WERI-Rb-1 (cell line): ENCODE data around the gene NME9.
A peak's percentile ranks its signal among the peaks of the same experiment; 100 is the strongest.

Experiments used
- DNase-seq: peaks from one replicate; pipeline ENCODE4 v3.0.0-alpha.2; 2020
- H3K27ac ChIP-seq: fragments of 250-450 bp; sonication (Bioruptor Pico); 2 replicates; pipeline ENCODE4 v1.5.1; 2020; ENCODE audit warnings: mild to moderate bottlenecking, moderate library complexity
- H3K27me3 ChIP-seq: fragments of 250-450 bp; sonication (Bioruptor Pico); 2 replicates; pipeline ENCODE4 v1.5.1; 2021; ENCODE audit warnings: mild to moderate bottlenecking, low read depth, moderate library complexity; ENCODE audit not compliant: insufficient read depth, severe bottlenecking
- H3K36me3 ChIP-seq: fragments of 250-450 bp; sonication (Bioruptor Pico); 2 replicates; pipeline ENCODE4 v1.5.1; 2020; ENCODE audit warnings: mild to moderate bottlenecking, moderate library complexity
- H3K4me3 ChIP-seq: 2 replicates; pipeline ENCODE4 v1.5.1; 2011; ENCODE audit warnings: low read depth, mild to moderate bottlenecking, control low read depth, low read length
- H3K9me3 ChIP-seq: fragments of 250-450 bp; sonication (Bioruptor Pico); 2 replicates; pipeline ENCODE4 v1.5.1; 2021; ENCODE audit warnings: mild to moderate bottlenecking, moderate library complexity; ENCODE audit not compliant: severe bottlenecking
- CTCF ChIP-seq: IDR thresholded peaks from 2 replicates; pipeline ENCODE4 v1.5.1; 2011; ENCODE audit warnings: low read depth, mild to moderate bottlenecking, control low read depth, inconsistent platforms, low read length

Gene NME9

GRCh38 chr3:138354376-138354775 lies 24.7 kb upstream of the NME9 start:
- H3K27ac ChIP-seq = no peak overlapping the region
- no peaks in the 10 kb centered on the region for H3K36me3 ChIP-seq
- TF ChIP-seq CTCF = no peak
- no peaks in the 10 kb centered on the region for H3K9me3 ChIP-seq
- no peak overlapping the region for H3K4me3 ChIP-seq
- DNase-seq = no peak
- no peaks in the 10 kb centered on the region for H3K27me3 ChIP-seq

- no peaks in the 10 kb centered on the region for H3K9me3 ChIP-seq
- H3K4me3 ChIP-seq = no peak overlapping the region
- H3K36me3 ChIP-seq = no peaks in the 10 kb centered on the region
- no peak overlapping the region for H3K27ac ChIP-seq
- no peaks in the 10 kb centered on the region for H3K27me3 ChIP-seq
- TF ChIP-seq CTCF = no peak
- DNase-seq = no peak
Observed at GRCh38 chr3:138351916-138352550, 22.4 kb upstream of the NME9 start.

- DNase-seq = no peak
- no peak for TF ChIP-seq CTCF
- Histone ChIP-seq H3K36me3 (no peaks in the 10 kb centered on the region), H3K27ac (no peak overlapping the region), H3K9me3 (no peaks in the 10 kb centered on the region), H3K27me3 (no peaks in the 10 kb centered on the region), H3K4me3 (no peak overlapping the region)
Observed at GRCh38 chr3:138351151-138351550, 21.5 kb upstream of the NME9 start.

- H3K27ac ChIP-seq = no peak overlapping the region
- no peaks in the 10 kb centered on the region for H3K27me3 ChIP-seq
- H3K9me3 ChIP-seq = no peaks in the 10 kb centered on the region
- DNase-seq = no peak
- no peaks in the 10 kb centered on the region for H3K36me3 ChIP-seq
- H3K4me3 ChIP-seq = no peak overlapping the region
- no peak for TF ChIP-seq CTCF
Observed at GRCh38 chr3:138349926-138350665, 20.4 kb upstream of the NME9 start.

- Histone ChIP-seq H3K4me3 (peak overlapping the region; percentile 68), H3K9me3 (no peaks in the 10 kb centered on the region), H3K27me3 (no peaks in the 10 kb centered on the region), H3K27ac (peak overlapping the region; percentile 75), H3K36me3 (no peaks in the 10 kb centered on the region)
- peak; percentile 44 for DNase-seq
- TF ChIP-seq CTCF = no peak
Observed at GRCh38 chr3:138348754-138349739, 19.4 kb upstream of the NME9 start.
